HG02588 (cell line): Measurements from ENCODE around the gene IL17REL.
"Not testable (repeated sequence)": the region's sequence is repeated elsewhere in the genome, so short reads cannot be mapped to it uniquely, and the experiment has no call there.

Source experiments
- ATAC-seq: cut with Tn5 transposase; IDR thresholded peaks from one replicate; pipeline ENCODE4 v1.9.1; 2021; ENCODE audit warnings: mild to moderate bottlenecking, moderate library complexity; ENCODE audit not compliant: unreplicated experiment

Gene IL17REL

GRCh38 chr22:49949914-49950292, 62.7 kb downstream of the IL17REL start:
- ATAC-seq = no peak

GRCh38 chr22:49948958-49949913, 63.3 kb downstream of the IL17REL start:
- ATAC-seq = no peak

GRCh38 chr22:49948116-49948957, 64.2 kb downstream of the IL17REL start:
- no peak for ATAC-seq

GRCh38 chr22:49947296-49947622, 65.3 kb downstream of the IL17REL start:
- no peak for ATAC-seq

- no peak for ATAC-seq
These were observed 65.8 kb downstream of the IL17REL start for GRCh38 chr22:49946612-49947295.

GRCh38 chr22:49945042-49945794, 67.3 kb downstream of the IL17REL start:
- not testable (repeated sequence) for ATAC-seq
